ENCODE results near the gene PTTG1IP.

PTTG1IP gene

DNA sequence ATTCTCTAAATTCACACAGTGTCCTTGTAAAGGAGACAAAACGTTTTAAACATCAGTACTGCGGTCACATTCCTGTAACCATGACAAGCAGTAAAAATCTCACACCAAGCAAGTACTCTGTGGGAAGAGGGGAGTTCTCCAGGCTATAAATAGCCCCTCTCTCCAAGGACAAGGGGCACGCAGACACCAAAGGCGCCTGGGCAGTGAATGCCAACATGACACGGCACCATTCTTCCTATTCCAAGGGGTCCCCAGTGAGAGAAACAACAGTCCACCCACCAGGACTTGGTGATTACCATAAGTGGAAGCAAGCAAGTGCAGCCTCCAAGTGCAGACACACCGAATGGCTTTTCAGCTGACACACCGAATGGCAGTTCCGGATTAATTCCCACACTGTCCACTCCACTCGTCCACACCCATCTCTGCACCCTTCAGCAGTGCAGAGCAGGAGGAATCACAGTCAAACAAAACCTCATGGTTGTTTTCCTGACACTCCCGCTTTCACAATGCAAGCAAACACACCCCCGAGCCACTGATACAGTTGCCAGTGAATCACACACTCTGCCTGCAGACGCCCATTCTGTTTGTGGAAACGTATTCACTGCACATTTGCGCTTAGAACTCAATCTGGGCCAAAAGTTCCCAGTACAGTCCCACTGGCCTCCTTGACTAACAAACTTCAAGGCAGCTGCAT lies 1.8 kb downstream of the PTTG1IP start:
- TF ChIP-seq, protein P1, sequence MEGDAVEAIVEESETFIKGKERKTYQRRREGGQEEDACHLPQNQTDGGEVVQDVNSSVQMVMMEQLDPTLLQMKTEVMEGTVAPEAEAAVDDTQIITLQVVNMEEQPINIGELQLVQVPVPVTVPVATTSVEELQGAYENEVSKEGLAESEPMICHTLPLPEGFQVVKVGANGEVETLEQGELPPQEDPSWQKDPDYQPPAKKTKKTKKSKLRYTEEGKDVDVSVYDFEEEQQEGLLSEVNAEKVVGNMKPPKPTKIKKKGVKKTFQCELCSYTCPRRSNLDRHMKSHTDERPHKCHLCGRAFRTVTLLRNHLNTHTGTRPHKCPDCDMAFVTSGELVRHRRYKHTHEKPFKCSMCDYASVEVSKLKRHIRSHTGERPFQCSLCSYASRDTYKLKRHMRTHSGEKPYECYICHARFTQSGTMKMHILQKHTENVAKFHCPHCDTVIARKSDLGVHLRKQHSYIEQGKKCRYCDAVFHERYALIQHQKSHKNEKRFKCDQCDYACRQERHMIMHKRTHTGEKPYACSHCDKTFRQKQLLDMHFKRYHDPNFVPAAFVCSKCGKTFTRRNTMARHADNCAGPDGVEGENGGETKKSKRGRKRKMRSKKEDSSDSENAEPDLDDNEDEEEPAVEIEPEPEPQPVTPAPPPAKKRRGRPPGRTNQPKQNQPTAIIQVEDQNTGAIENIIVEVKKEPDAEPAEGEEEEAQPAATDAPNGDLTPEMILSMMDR (IDR thresholded peaks at IDR 0.05) = no peak

DNA sequence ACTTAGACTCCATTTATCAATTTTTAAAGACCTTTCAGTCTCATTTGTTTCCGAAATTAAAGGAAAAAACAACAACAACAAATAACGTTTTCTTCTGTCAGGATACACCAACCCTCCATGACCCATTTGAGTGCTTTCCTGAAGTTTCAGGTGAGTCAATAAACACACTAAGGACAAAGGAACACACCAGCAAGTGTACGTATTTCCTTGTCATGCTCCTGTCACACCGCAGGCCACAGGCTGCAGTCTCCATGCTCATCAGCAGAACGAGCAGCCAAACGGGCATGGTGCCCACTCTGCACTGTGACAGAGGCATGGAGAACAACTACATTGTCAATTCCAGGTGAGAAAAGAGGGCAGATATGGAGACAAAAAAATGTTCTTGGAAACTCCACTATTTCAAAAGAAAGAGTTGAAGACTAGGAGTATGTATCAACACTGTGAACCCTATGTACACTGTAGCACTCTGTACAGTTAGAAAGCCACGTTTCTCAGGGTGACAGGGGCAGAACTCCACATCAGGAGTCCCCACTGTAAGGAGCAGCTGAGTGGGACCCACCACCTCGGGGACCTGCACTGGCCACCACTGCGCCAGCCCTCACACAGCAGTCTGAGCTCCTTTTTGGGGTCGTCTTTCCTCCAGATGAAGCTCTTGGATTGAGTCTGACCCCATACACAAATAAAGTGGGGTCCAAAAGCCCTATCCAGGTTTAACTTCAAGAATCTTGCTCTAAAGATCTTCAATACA lies 2.6 kb downstream of the PTTG1IP start:
- TF ChIP-seq, protein P1 (IDR thresholded peaks at IDR 0.05) = no peak

DNA sequence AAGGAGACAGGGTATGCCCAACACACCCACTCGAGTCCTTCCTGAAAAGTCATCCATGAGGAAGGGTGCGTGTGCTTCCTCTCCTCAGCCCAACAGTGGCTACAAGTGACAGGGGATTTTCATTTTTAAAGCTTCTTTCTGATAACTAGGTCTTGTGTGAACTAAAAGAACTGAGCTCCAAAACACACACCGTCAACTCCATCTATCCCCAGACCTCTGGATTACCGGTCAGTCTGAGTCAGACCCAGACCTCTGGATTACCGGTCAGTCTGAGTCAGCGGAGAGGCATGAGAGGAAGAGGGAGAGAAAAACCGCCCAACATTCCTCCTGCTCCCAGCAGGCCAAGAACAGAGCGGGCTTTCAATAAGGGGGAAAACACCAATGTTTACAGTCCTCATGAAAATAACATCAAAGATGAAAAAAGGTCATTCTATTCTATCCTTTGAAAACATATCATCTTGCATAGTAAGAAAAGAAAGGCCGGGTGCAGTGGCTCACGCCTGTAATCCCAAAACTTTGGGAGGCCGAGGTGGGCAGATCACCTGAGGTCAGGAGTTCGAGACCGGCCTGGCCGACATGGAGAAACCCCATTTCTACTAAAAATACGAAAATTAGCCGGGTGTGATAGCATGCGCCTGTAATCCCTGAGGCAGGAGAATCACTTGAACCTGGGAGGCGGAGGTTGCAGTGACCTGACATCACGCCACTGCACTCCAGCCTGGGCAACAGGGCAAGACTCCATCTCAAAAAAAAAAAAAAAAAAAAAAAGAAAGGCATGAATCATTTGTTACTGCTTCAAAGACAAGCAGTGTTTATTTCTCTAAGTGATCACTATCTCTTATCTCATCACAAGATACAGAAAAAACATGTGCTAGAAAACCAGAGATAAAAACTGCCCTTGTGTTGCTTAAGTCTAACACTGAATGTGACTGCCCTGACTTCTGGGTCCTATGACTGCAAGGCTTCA lies 3.4 kb downstream of the PTTG1IP start:
- TF ChIP-seq, protein P1 (IDR thresholded peaks at IDR 0.05) = no peak

DNA sequence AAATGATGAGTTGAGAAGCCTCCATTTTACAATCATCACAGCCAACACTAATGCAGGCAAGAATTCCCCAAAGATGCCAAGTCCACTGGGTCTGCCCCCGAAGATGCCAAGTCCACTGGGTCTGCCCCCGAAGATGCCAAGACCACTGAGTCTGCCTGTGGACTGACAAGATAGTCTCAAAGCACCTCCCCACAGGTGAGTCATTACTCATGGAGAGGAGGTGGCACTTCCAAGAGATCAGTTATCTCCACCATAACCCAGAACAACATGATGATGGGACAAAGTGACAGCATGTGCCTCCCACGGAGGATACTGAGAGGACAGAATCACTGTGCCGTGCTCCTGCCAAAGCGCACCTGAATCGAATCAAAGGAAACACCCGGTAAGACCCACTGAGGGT lies 4.8 kb downstream of the PTTG1IP start:
- TF ChIP-seq, protein P1 (IDR thresholded peaks at IDR 0.05) = no peak

DNA sequence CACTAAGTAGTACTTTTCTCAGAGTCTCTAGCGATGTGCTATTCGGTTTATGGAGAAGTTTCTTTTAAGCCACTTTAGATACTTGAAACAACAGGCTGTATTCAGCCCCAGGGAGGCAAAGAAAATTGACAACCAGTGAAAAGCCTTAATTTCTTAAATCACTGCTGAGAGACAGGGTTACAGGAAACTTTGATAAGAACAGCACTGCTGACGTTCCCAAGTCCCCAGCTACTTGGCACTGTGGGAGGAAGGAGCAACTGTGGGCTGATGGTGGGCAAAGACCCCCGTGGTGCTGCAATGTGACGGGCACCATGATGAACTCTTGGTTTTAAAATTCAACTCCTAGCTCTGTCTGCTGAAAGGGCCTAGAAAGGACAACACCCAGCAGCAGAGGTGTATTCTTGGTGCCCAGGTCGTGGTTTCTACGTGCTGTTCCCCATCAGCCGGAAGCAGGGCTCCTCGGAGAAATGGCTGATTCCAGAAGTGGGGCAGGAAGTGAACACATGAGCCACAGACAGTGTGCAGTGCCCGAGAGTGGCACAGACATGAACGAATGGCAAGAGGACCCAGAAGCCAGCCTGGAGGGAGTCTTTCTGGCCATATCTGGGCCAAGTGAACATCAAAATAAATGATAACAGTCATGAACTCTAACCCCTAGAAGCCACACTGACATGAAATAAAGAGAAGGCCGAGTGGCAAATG lies 5.3 kb downstream of the PTTG1IP start:
- TF ChIP-seq, protein P1 (IDR thresholded peaks at IDR 0.05) = no peak

DNA sequence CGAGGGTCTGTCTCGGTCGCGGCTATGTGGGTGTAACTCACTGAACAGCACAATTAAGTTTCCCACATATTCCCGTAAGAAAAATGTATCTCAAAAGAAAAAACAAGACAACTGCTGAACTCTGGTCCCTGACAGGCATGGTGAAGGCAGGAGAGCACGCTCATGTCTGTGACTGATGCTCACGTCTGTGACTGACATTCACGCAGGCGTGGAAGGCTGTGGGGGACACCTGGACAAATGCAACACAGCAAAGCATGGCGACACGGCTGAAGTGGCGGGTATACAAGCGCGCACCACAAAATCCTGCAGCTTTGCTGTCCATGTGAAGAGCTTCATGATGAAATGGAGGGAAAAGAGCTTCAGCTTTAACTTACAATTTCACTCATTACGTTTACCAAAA lies 6.0 kb downstream of the PTTG1IP start:
- TF ChIP-seq, protein P1 (IDR thresholded peaks at IDR 0.05) = no peak

DNA sequence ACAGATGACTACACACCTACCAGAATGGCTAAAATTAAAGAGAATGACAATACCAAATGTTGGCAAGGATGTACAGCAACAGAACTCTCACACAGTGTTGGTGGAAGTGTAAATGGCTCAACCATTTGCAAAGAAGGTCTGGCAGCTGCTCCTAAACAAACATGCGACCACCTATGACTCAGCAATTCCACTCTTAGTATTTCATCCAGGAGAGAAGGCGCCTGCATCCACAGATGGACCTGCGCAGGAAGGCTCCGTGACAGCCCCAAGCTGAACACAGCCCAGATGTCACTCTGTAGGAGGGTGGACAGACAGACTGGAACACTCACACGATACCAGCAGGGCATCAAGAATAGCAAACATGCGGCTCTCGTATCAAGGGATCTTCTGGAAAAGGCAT lies 6.7 kb downstream of the PTTG1IP start:
- TF ChIP-seq, protein P1 (IDR thresholded peaks at IDR 0.05) = no peak
